DMS 273 (cell line): ENCODE results near the gene FBXW4.
"Not testable (repeated sequence)": the region's sequence is repeated elsewhere in the genome, so short reads cannot be mapped to it uniquely, and the experiment has no call there.

ENCODE experiments used
- DNase-seq: peaks from one replicate; lab custom pipeline; 2025; ENCODE audit not compliant: unreplicated experiment; lab: John Stamatoyannopoulos, UW

The FBXW4 gene

GRCh38 chr10:101617824-101618568 lies 77.0 kb downstream of the FBXW4 start:
- no peak for DNase-seq

DNA sequence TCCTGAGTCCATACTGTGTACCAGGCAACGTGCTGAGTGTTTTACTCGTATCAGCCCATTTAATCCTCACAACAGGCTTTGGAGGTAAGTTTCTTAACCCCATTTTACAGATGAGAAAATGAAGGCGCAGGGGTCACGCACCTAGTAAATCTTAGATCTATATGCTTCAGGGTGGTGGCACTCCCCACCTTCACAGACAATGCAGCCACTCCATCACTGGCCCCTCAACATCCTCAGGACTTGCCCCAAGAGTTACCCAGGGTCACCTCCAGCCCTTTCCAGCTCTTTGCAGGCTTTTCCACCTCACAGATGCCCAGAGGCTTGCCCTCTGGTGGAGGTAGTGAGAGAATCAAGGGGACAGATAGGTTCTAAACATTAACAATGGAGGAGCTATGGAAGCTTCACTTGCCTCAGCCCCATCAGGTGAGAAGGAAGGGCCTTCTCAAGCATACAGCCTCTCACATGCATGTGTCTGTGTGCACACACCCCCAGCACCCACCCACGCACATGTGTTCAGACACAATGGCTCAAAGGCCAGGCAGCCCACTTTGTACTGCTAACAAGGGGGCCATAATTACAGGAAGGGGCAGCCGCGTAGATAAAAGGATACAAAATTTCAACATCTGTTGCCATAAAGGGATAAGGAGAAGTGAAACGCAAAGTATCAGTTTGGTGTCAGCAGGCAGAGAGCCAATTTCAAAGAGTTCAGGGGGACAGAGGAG lies 77.7 kb downstream of the FBXW4 start:
- DNase-seq, result peak; percentile 60

GRCh38 chr10:101616415-101617101 lies 78.4 kb downstream of the FBXW4 start:
- DNase-seq, result no peak

- DNase-seq, result no peak
Observed at GRCh38 chr10:101615525-101616116, 79.3 kb downstream of the FBXW4 start.

GRCh38 chr10:101614663-101615524 lies 80.1 kb downstream of the FBXW4 start:
- DNase-seq, result peak; percentile 32

GRCh38 chr10:101613646-101614045 lies 81.3 kb downstream of the FBXW4 start:
- DNase-seq, result no peak

- DNase-seq, result no peak
Observed at GRCh38 chr10:101612872-101613271, 82.1 kb downstream of the FBXW4 start.

DNA sequence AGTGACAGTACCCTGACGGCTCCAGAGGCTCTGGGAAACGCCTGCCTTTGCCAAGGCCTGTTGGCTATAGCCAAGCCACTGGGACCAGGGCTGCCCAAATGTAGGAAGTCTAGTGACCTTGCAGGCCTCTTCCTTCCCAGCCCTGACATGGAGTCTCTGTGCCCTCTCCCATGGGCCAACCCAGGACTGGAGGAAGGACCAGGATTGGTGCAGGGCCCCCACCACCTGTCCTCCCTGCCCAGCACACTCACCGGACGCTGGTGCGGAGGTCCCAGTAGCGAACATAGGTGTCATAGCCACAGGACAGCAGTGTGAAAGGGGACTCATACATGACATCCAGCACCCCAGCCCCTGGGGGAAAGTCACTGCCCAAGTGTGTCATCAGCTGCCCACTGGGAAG lies 82.9 kb downstream of the FBXW4 start:
- no peak for DNase-seq

GRCh38 chr10:101611096-101611905 lies 83.7 kb downstream of the FBXW4 start:
- DNase-seq, result no peak

GRCh38 chr10:101609481-101609880 lies 85.5 kb downstream of the FBXW4 start:
- no peak for DNase-seq

GRCh38 chr10:101607124-101607523 lies 87.8 kb downstream of the FBXW4 start:
- no peak for DNase-seq

DNA sequence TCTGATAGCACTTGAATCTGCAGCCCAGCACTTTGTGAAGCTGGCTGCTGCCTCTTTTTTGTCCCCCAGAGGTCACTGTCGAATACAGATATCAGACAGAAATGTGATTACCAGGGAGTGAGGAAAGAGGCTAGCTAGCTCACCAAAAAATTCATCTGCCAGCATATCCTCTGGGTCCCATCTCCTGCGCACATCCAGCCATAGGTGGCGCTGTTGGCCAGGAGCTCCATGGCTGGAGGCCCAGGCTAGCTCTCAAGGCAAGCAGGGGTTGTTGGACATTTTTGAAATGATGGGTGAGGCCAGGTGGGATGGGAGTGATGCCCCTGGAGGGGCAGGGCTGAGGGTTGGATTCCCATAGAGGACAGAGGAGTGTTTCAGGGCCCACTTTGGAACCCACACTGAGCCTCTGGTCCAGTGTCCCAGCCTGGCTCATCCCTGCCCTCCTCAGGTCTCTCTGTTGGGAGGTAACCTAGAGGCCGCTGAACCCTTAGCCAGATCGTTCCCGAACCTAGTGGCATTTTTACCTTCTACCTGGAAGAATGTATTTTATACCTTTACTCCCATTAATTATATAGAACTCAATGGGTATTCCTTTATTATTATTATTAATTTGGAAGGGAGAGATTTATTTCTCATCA lies 92.1 kb downstream of the FBXW4 start:
- DNase-seq, result peak; percentile 92

DNA sequence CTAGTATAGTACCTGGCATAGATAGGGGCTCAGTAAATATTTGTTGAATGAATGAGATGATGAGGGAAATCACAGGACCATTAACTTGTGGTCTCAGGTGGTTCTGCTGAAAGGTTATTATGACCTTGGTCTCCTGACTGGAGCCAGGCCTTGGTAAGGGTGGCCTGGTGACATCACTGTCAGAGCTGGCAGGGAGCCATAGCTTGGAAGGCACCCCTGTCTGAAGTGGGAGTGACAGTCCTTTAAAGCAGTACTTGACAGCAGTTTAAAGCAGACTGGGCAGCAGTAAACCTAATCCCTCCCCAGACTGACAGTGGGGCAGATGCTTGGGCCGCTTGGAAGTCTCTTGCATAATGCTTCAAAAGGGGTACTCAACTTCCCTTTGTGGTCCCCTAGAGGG lies 93.4 kb downstream of the FBXW4 start:
- DNase-seq, result no peak

GRCh38 chr10:101597091-101597900 lies 97.7 kb downstream of the FBXW4 start:
- DNase-seq, result no peak

- no peak for DNase-seq
Observed at GRCh38 chr10:101595591-101596433, 99.2 kb downstream of the FBXW4 start.

GRCh38 chr10:101593331-101593730 lies 101.6 kb downstream of the FBXW4 start:
- DNase-seq, result not testable (repeated sequence)

DNA sequence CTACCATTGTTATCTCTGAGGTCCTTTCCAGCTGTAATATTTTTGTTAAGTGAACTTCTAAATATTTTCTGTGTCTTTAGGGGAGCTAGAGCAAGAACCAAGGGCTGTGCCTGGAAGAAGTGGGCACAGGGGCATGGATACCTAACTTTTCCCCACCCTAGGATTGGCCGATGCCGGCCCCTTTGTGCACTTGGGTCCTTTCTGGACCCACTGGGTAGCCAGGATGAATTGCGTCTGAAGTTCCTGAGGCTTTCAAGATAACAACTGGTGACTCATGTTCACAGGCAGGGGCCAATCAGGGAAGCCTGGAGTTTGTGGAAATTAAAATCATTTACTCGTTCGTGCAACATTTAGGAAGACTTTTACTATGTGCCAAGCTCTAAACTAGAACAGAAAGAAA lies 106.1 kb downstream of the FBXW4 start:
- peak; percentile 43 for DNase-seq
